OCI-LY3 (cell line): ENCODE data around the gene LEAP2.

Experiments
- H2AFZ ChIP-seq: fragments of 200-600, 300-600 bp; shearing (Covaris generic); 2 replicates; pipeline ENCODE4 v1.6.0; 2014; ENCODE audit warnings: antibody characterized with exemption, low read depth, low read length
- H3K27ac ChIP-seq: fragments of 200-600, 300-600 bp; sonication (generic); 2 replicates; pipeline ENCODE4 v1.5.1; 2014; ENCODE audit warnings: mild to moderate bottlenecking, low read length, moderate library complexity, mixed read lengths
- H3K27me3 ChIP-seq: fragments of 200-600, 300-600 bp; sonication (generic); 2 replicates; pipeline ENCODE4 v1.6.1; 2014; ENCODE audit warnings: low read depth, low read length, mixed read lengths
- H3K36me3 ChIP-seq: fragments of 200-600, 300-600 bp; sonication (generic); replicated peaks from 2 replicates; pipeline ENCODE3; 2014; ENCODE audit warnings: low read depth, low read length, mixed read lengths
- H3K4me1 ChIP-seq: fragments of 300-600, 200-600 bp; sonication (generic); 2 replicates; pipeline ENCODE4 v1.6.1; 2014; ENCODE audit warnings: low read length, mixed read lengths
- H3K4me2 ChIP-seq: fragments of 200-600, 300-600 bp; sonication (generic); 2 replicates; pipeline ENCODE4 v1.6.1; 2014; ENCODE audit warnings: low read length, mixed read lengths
- H3K4me3 ChIP-seq: fragments of 300-600, 200-600 bp; sonication (generic); 2 replicates; pipeline ENCODE4 v1.5.1; 2014; ENCODE audit warnings: antibody characterized with exemption, mild to moderate bottlenecking, low read length, moderate library complexity
- H3K79me2 ChIP-seq: fragments of 300-600, 200-600 bp; shearing (Covaris generic); 2 replicates; pipeline ENCODE4 v1.6.1; 2014; ENCODE audit warnings: mild to moderate bottlenecking, low read length, mixed read lengths
- H3K9ac ChIP-seq: fragments of 300-600, 200-600 bp; shearing (Covaris generic); 2 replicates; pipeline ENCODE4 v1.6.0; 2014; ENCODE audit warnings: mild to moderate bottlenecking, low read length, moderate library complexity
- H3K9me3 ChIP-seq: fragments of 200-600, 300-600 bp; shearing (Covaris generic); 2 replicates; pipeline ENCODE4 v1.6.1; 2014; ENCODE audit warnings: low read length, mixed read lengths; ENCODE audit not compliant: insufficient read depth
- H4K20me1 ChIP-seq: fragments of 200-600, 300-600 bp; sonication (generic); 2 replicates; pipeline ENCODE4 v1.6.1; 2016; ENCODE audit warnings: low read length, mixed read lengths; ENCODE audit not compliant: insufficient read depth
- EZH2phosphoT487 ChIP-seq: fragments of 200-600 bp; shearing (Covaris generic); IDR thresholded peaks from 2 replicates; pipeline ENCODE4 v1.6.1; 2018; ENCODE audit warnings: antibody characterized with exemption, mixed run types, low read depth
- TF ChIP-seq, protein P1 (sequence below): fragments of 200-600, 300-600 bp; sonication (generic); IDR thresholded peaks from 2 replicates; pipeline ENCODE4 v1.5.1; 2014; ENCODE audit warnings: antibody characterized with exemption, low read length, low read depth

The LEAP2 gene

DNA sequence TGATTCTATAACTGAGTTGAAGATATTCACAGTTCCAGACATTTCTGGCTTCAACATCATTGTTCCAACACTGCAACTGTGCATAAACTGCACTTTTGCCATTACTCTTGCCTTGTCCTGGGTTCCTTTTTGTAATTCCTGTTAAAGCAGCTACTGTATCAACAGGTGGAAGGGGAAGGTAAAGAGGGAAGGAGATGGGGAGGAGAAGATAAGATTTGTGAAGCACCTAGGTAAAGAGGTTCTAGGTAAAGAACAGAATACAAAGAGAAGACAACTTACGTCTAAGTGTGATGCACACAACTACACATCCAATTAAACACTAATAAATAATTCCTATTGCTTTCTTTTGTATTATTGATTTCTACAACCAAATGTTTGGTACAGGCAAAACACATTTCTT is 36.2 kb downstream of the LEAP2 start:
- Histone ChIP-seq H3K9ac (no peak overlapping the region), H3K36me3 (peaks cover 5% of the 10 kb centered on the region), H3K4me1 (no peaks in the 10 kb centered on the region), H3K4me2 (no peak overlapping the region), H3K27me3 (no peaks in the 10 kb centered on the region), H2AFZ (no peak overlapping the region), H3K79me2 (no peaks in the 10 kb centered on the region), H3K27ac (no peak overlapping the region), H4K20me1 (peaks cover 5% of the 10 kb centered on the region; the same call in 1 of the 2 replicates), H3K9me3 (no peaks in the 10 kb centered on the region), H3K4me3 (no peak overlapping the region)
- TF ChIP-seq, protein P1, sequence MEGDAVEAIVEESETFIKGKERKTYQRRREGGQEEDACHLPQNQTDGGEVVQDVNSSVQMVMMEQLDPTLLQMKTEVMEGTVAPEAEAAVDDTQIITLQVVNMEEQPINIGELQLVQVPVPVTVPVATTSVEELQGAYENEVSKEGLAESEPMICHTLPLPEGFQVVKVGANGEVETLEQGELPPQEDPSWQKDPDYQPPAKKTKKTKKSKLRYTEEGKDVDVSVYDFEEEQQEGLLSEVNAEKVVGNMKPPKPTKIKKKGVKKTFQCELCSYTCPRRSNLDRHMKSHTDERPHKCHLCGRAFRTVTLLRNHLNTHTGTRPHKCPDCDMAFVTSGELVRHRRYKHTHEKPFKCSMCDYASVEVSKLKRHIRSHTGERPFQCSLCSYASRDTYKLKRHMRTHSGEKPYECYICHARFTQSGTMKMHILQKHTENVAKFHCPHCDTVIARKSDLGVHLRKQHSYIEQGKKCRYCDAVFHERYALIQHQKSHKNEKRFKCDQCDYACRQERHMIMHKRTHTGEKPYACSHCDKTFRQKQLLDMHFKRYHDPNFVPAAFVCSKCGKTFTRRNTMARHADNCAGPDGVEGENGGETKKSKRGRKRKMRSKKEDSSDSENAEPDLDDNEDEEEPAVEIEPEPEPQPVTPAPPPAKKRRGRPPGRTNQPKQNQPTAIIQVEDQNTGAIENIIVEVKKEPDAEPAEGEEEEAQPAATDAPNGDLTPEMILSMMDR: no peak
- TF ChIP-seq EZH2phosphoT487: no peak

DNA sequence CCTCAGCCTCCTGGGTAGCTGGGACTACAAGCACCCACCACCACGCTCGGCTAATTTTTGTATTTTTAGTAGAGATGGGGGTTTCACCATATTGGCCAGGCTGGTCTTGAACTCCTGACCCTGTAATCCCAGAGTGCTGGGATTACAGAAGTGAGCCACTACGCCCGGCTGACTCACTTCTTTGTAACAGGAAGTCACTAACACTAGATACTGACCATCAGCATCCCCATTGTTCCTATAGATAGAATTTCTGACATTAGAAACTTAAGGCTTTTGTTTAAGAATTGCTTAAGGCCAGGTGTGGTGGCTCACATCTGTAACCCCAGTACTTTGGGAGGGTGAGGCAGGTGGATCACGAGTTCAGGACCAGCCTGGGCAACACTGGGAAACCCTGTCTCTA is 42.2 kb downstream of the LEAP2 start:
- H3K27ac ChIP-seq: no peak overlapping the region
- no peaks in the 10 kb centered on the region for H4K20me1 ChIP-seq
- H3K36me3 ChIP-seq: peaks cover 5% of the 10 kb centered on the region
- no peaks in the 10 kb centered on the region for H3K4me1 ChIP-seq
- H3K4me2 ChIP-seq: no peak overlapping the region
- H3K4me3 ChIP-seq: no peak overlapping the region
- TF ChIP-seq, protein P1: no peak
- TF ChIP-seq EZH2phosphoT487: no peak
- no peaks in the 10 kb centered on the region for H3K27me3 ChIP-seq
- H3K79me2 ChIP-seq: no peaks in the 10 kb centered on the region
- H3K9ac ChIP-seq: no peak overlapping the region
- H3K9me3 ChIP-seq: no peaks in the 10 kb centered on the region
- no peak overlapping the region for H2AFZ ChIP-seq

- Histone ChIP-seq H3K27me3 (no peaks in the 10 kb centered on the region), H3K4me1 (no peaks in the 10 kb centered on the region), H2AFZ (no peak overlapping the region), H3K9ac (no peak overlapping the region), H3K9me3 (no peaks in the 10 kb centered on the region), H4K20me1 (no peaks in the 10 kb centered on the region), H3K4me3 (no peak overlapping the region), H3K79me2 (no peaks in the 10 kb centered on the region), H3K36me3 (peaks cover 5% of the 10 kb centered on the region), H3K4me2 (no peak overlapping the region), H3K27ac (no peak overlapping the region)
- TF ChIP-seq, protein P1: no peak
- TF ChIP-seq EZH2phosphoT487: no peak
Measured at GRCh38 chr5:132916086-132916485, 42.6 kb downstream of the LEAP2 start.
